Measurements from ENCODE around the gene GAGE10.

DNA sequence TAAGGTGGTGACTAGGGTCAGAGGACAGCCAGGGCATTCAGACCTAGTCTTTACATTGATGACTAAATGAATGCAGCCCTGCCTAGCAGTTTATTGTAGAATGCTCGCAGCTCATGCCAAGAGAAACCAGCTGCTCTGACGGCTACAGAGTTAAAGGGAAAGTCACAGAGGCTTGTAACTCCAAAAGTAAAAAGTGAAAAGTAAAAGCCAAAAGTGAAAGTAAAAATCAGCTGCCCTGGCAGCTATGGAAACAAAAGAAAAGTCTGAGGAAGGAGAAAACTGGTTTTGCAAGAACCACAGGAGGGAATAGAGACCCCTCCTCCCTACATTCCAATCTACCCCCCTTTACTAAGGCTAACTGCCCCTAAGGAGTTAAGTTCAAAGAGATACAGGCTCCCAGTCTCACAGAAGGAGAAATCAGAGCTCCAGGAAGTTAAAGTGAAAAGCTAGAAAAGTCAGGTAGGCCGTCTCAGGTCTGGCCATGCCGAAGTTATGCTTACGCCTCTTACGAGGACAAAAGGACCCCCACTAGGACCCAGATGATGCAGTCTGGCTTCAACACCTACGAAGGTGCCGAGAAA is 6.0 kb downstream of the GAGE10 start:
- TF ChIP-seq POLR2A (IDR thresholded peaks at IDR 0.05) (no peak), CTCF (IDR thresholded peaks at IDR 0.05) (no peak)

Measured in right lobe of liver (tissue), 4 donors.